NCI-H2171 treated with DMSO at 0.1 percent for 48 hours (cell line): ENCODE data around the gene VLDLR.

Experiments
- DNase-seq: peaks from one replicate; lab custom pipeline; 2025; lab: John Stamatoyannopoulos, UW

The VLDLR gene

DNA sequence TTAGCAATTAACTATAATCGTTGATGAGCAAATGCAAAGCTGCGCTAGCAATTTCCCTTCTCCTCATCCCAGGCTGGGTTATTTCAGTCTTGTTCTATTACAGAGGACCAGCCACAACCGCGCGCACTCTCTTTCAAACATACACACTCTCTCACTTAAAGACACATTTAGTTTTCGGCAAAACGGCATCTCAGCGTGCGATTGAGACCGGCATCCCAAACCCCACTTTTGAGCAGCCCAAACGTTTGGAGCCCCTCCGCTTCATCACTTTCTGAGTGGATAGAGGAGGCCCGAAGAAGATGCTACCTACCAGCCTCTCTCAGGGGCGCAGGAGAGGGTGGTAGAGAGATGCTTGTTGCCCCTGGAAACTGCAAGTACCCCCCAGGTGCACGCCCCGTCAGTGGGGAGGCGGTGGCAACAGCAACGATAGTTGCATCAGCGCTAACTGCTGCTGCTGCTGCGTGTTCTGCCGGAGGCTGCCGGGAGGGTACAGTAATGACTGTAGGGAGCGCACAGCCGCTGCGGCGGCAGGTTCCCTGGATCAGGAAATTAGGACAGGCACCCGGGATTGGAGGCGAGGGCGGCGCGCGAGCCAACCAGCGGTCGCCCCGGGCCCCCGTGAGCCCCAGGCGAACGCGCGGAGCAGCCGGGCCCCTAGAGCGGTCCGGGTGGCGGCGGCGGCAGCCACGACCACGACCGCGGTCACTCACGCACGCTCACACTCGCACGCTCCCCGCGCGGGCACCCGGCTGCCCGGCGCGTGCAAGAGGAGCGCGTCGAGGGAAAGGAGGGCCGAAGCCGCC, 467 bp upstream of the VLDLR start:
- DNase-seq, result peak; percentile 94

DNA sequence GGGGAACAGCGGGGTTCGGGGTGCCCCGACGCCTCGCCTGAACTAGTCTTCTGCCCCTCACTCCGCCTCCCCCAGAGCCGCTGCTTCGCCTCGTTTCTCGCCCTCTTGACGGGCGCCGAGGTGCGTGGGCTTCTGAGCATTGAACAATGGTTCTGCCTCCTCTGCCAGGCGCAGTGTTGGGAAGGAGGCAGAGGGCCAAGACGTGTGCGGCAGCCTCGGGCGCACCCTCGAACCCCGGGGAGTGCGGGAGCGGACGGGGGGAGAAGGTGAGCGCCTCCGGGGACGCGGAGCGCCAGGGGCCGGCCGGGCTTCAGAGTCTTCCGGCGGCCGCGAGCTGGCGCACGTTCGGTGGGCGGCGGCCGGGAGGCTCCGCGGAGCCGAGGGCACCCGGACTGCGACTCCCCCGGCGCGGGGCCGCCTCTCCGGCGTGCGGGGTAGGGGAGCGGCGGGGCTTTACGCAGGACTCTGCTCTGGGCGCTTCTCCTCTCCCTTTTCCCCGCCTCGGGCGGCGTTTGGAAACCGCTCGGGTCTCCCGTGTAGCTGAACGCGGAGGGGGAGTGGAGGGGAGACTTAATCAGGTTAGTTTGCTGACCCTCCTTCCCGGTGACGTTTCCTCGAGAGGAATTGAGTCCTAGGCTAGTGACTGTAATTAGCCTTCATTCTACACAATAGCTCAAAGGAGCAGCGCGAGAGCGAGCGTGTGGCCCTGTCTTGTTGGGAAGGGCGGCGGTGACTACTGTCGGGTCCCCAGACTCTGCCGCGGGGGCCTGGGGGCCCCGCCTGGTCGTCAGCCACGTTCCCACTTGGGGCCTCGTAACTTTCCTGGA, 1.1 kb downstream of the VLDLR start:
- DNase-seq, result peak; percentile 71

DNA sequence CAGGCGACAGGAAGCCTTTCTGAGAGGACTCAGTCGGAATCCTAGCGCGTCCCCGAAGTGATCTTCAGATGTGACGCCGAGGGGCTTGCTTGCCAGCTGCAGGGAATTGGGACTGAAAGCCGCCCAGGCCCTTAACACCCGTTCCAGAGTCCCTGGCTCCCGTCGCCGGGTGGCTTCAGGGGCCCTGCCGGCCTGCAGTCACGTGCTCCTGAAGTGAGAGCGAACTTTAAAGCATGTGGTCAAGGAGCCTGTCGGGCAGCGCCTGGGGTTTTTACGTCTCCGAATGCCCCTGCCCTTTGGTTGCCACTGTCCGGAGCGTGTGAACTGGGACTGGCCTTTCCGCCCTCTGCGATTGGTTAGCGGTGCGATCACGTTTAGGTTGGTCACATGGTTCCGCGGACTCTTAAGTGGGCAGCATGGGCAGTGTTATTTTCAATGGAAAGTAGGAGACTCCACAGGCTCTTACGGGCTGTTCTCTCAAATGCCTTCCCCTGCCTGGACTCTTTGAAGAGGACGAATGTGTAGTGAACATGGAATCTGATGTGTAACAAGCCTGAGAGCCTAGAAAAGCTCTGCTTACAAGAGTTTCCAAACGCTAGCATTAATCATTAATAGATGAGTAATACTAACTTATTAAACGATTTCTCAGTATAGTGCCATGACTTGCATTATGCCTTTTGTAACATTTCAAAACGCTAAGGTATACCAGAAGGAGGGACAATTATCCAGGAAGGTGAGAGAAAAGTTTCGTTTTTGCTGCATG, 1.9 kb downstream of the VLDLR start:
- DNase-seq, result peak; percentile 47

DNA sequence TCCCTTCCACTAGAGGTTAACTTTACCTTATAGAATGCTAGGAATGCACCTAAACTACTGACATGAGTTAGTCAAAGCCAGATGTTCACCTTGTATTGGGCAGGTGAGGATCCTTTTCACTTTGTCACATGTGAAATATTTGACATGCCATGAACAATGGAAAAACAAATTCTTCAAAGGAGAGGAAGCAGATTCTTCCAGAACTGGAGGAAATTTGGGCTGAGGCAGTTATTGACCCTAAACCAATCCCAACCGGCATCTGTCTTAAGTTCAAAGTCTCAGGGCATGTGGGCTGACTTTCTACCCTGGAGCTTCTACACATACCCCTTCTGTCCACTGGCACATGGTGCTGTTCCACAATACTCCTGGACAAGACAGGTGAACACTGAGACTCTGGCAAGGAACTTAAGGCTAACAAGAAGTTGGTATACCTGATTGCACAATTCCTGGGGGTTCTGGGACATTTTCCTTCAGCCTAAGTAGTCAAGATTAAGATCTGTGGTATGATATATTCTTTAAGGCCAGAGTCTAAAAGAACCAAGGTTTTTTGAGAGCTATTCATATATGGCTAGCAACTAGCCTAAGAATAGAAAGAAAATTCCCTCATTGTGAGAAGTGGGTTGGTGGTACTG, 2.6 kb downstream of the VLDLR start:
- DNase-seq, result no peak

DNA sequence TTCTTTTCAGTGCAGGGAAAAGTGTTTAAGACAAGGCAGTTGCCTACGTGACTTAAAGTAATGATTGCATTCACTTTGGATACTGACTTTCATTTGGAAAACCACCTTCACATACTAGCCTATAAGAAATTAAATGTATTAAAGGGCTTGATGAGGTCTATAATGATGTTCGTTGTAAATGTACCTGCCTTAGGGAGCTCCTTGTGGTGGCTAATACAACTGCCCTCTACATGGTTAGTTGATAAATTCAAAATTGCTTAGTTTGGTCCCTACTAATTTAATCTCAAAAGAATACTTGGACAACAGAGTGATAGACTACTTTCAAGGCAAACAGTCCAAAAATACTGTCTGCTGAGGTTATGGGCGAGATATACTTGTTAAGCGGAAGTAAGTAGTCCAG, 3.8 kb downstream of the VLDLR start:
- DNase-seq, result no peak

DNA sequence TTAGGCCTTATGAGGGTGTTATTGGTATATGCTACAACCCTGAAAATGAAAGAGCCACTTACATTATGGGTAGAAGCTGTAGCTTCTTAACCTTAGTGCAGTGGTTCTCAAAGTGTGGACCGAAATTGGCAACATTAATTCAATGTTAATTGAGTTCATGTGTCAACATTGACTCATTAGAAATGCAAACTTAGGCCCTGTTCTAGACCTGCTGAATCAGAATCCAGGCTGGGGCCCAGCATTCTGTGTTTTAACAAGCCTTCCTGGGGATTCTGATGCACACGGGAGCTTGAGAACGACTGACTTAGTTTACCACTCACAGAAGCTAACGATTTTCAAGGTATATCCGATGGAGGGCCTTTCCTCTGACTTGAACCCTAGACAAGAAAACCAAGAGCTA, 7.3 kb downstream of the VLDLR start:
- DNase-seq, result no peak

DNA sequence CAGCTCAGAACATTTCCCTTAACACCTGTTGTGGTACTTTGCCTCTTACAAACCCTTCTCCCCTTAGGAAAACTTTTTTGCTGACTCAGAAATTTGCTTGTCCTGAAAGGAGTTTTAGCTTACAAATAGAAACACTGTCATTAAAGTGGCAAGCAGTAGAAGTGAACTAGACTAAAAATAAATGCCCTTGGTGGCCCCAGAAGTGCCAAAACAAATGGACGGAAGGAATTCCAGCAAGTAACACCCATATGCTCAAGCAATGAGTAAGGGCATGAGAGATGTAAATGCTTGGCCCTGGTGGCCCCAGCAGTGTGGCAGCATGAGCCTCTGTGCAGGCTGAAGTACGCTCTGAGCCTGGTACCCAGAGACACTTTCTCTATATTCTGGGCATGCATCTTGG, 8.6 kb downstream of the VLDLR start:
- DNase-seq, result no peak

DNA sequence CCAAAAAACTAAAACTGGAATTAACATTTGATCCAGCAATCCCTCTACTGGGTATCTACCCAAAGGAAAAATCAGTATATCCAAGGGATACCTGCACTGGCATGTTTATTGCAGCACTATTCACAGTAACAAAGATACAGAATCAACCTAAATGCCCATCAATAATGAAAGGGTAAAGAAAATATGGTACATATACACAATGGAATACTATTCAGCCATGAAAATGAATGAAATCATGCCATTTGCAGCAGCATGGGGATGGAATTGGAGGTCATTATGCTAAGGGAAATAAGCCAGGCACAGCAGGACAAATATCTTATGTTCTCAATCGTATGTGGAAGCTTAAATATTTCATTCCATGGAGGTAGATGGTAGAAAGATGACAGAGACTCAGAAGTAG, 9.7 kb downstream of the VLDLR start:
- DNase-seq, result no peak

DNA sequence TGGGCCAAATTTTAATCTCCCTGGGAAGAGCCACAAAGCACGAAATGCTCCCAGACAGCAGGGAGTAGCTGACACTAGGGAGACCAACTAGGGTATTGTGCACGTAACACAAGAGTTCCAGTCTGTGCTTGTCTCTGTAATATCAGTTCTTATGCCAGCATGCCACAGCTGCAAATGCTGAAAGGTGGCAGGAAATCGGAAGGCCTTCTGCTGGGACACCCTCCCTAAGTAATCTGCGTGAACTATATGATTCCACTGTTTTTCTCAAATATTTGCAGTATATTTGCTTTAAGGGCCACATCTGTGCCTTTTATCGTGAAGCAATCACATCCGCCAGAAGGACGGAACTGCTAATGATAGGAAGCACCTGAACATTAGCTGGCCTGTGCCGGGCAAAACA, 12.6 kb downstream of the VLDLR start:
- peak; percentile 22 for DNase-seq

DNA sequence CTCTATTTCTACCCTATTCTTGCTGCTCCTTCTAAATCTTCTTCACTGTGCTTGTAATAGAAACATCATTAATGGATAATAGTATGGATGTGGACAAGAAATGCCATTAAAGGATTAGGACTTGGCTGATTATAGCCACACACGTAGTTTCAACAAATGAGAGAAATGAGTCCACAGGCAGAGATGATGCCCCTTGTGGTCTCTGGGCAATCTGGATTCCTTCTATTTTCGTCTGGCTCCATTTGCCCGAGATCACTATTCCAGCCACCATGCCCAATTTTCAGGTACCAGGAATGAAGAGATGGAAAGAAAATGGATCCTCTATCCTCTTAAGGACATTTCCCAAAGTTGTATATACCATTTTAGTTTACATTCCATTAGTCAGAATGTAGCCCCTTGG, 13.2 kb downstream of the VLDLR start:
- DNase-seq, result no peak

DNA sequence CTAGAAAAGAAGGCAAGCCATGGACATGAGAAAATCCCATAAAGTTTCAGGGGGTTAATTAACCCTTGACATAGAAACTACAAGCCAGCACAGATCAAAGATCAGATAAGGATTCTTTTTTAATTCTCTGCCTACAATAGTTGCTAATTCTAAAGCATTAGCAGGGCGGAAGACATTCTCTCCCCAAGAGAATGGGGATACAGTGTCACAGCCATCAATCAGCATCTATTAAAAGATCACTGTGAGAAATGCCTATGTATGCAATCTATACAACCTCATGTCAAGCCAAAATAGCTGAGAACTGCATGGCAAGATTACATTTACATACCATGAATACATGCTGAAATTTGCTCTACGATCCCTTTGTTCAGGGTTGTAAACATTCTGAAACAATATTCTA, 14.3 kb downstream of the VLDLR start:
- no peak for DNase-seq

DNA sequence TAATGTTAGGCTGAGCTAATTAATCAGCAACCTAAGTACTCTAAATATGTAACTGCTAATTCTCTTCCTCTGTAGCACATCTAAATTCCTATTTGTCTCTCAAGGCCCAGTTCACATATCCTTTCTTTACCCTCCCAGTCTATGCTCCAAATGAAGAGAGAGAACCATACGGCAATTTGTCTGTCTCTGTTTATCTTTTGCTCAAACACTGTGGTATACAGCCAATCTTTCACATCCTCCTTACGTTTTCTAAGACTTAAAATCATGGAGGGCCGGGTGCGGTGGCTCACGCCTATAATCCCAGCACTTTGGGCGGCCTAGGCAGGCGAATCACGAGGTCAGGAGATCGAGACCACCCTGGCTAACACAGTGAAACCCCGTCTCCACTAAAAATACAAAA, 15.8 kb downstream of the VLDLR start:
- DNase-seq, result no peak

DNA sequence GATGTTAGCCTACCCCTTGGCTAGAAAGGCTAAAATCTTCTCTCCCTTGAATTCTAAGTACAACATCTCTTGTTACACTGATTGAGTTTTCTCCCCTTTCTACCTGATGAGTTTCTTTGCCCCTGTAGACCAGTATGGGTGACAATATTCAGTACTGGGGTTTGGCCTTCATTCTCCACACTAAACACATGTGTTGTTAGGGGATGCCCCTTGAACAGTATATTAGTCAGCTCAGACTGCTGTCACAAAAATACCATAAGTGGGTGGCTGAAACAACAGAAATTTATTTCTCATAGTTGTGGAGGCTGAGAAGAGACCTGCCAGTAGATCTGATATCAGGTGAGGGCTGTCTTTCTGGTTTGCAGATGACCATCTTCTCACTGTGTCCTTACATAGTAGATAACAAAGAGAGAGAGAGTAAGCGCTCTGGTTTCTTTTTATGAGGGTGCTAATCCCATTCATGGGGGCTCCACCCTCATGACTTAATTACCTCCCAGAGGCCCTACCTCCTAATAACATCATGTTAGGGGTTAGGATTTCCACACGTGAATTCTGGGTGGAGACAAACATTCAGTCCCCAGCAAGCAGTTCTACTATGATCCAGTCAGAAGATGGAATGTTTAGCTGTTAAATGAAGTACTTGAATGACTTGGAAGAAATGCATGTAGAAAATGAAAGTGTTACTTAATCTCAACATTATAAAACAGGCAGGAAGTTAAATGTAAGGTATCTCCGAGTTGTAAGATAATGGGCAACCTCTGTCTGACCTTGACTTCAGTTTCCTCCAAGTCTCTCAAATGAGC, 17.5 kb downstream of the VLDLR start:
- no peak for DNase-seq

DNA sequence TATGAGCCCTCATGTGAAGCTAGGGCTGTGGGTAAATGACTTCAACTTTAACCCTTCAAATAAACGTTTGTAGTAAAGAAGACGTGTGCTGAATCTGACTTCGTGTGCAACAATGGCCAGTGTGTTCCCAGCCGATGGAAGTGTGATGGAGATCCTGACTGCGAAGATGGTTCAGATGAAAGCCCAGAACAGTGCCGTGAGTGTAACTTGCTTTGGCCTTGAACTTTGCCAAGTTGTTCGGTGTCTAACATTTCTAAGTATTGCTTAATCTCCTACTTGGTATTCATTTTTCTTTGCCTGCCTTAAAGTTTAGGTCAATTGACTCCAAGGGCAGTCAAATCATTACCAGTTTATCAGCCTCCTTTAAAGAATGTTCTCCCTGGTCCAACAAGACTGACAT, 18.2 kb downstream of the VLDLR start:
- no peak for DNase-seq

DNA sequence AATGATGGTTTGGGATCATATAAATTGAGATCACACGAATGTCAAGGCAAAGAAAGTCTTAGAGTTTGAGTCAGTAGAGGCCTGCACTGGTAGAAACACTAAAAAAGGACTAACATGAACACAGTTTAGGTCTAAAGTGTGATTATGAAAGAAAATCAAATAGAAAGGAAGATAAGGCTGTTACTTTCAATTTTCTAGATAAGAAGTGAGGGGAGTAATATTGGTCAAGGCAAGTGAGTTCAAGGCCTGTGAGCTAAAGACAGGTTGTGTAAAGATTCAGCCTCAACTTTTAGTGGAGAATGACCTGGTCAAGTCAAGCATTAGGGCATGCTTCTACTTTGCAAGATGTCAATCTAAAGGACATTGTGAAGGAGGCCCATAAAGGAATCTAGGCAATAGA, 19.0 kb downstream of the VLDLR start:
- DNase-seq, result no peak

DNA sequence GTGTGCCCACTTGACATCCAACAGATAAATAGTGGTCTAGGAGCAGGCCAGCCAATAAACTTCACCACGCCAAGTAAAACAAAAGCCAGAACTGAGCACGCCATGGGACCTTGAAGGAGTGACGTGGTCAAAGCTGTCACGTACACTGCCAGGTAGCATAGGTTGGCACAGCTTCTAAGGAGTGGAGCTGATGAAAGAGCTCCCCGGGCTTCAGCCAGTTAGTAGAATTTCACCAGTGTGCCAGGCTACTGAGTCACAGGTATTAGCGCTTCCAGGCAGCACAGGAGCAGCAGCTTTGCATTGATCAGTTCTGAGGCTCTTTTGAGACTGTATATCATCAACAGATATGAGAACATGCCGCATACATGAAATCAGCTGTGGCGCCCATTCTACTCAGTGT, 19.4 kb downstream of the VLDLR start:
- no peak for DNase-seq

DNA sequence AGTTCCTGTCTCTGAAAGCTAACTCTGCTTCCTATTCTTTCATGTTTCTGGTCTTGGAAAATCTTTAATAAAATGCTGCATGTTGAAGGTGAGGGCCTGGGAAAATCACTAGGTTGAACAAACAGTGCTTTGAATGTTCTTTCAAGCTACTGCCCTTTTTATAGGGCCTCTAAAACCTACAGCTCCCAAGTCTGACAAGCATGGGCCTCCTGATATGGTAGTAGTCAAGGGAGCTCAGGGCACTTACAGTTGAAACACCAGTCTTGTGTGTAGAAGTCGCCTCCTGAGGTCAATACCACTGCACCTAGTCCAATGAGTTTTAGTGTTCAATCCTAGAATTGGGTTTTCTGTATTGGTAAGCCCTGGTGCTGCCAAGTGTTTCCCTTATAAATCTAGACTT, 20.5 kb downstream of the VLDLR start:
- DNase-seq, result no peak

DNA sequence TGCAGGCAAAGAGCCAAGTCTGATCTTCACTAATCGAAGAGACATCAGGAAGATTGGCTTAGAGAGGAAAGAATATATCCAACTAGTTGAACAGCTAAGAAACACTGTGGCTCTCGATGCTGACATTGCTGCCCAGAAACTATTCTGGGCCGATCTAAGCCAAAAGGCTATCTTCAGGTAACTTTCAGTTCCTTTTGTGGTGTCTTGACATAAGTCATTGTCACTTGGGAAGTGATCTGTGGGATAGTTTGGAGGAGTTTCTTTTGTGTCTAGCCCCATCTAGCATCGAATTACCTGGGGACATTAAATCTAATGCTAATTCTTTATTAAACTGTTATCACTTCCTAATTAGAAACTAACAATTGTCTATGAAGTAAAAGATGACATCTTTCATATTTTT, 24.0 kb downstream of the VLDLR start:
- no peak for DNase-seq

DNA sequence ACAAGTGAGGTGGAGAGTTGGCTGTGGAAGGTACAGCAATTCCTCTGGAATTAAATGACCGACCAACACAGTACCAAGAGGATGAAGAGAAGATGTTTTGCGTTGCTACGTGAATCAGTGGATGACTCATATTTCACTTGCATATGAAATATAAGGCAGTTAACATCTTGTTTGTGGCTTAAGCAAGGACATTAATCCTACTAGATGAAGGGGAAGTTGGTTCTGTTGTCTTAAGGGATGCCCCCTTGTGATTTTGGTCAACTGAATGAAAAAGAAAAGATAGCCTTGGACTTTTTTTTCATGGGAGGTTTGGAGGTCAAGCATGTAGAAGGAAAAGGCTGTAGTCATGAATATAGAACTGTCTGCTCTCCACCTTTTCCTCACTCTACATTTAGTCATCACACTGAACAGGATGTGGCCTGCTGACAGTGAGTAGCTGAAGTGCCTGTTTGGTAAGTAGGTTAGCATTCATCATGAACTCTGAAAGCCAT, 33.9 kb downstream of the VLDLR start:
- DNase-seq, result no peak

DNA sequence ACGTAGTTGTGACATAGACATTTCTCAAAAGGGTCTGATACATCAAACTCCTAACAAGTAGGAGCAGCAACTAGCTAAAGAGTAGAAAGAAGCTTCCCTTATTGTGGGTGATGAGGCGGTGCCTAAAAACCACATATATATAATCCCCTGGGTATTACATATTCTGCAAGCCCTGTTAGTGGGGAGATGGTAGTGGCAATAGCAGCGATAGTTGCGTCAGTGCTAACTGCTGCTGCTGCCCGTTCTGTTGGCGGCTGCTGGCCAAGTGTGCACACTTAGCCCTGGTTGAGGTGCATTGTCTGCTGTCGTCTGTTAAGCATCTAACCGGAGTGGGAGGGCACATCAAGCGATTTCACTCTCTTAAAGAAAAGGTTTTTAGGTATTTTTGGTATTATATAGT, 35.8 kb downstream of the VLDLR start:
- no peak for DNase-seq

DNA sequence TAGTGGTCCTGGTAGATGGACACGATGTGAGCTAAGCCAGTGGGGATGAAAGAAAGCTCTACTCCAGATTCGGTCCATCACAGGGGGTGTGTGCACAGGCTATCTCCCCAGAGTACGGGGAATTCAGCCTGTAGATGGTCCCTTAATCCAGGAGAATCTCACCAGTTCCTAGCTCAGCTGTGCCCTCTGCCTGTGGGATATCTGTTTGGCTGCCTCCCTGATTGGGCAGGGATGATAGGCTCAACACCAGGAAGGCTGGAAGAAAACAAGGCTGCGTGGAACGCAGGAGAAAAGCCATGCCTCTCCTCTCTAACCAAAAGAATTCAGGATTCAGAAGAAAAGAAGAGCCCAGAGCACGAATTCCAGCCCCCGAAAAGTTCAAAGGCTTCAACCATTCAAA, 40.9 kb downstream of the VLDLR start:
- DNase-seq, result no peak
